ENCODE measurements around the gene CCDC200.
"Not testable (repeated sequence)": the region's sequence is repeated elsewhere in the genome, so short reads cannot be mapped to it uniquely, and the experiment has no call there.

Gene CCDC200

GRCh38 chr17:43228020-43228782, at the start of gene CCDC200:
TSS of gene CCDC200 (minus strand) at chr17:43228623. CDS start at chr17:43228554, 69 bp downstream.
- not testable (repeated sequence) for DNase-seq (ENCODE audit: low spot score)

GRCh38 chr17:43272914-43273313, 44.5 kb upstream of the CCDC200 start:
- not testable (repeated sequence) for DNase-seq (ENCODE audit: low spot score)

GRCh38 chr17:43272483-43272882, 44.1 kb upstream of the CCDC200 start:
- not testable (repeated sequence) for DNase-seq (ENCODE audit: low spot score)

GRCh38 chr17:43270552-43271504, 42.4 kb upstream of the CCDC200 start:
- DNase-seq (ENCODE audit: low spot score): not testable (repeated sequence)

- DNase-seq (ENCODE audit: low spot score): not testable (repeated sequence)
Observed at GRCh38 chr17:43246456-43246855, 18.0 kb upstream of the CCDC200 start.

- DNase-seq (ENCODE audit: low spot score): not testable (repeated sequence)
Observed at GRCh38 chr17:43240596-43241352, 12.4 kb upstream of the CCDC200 start.

- DNase-seq (ENCODE audit: low spot score): not testable (repeated sequence)
Observed at GRCh38 chr17:43239597-43239996, 11.2 kb upstream of the CCDC200 start.

- DNase-seq (ENCODE audit: low spot score): not testable (repeated sequence)
Observed at GRCh38 chr17:43233877-43234276, 5.5 kb upstream of the CCDC200 start, which contains the start of gene RNU2-1. TSS of gene RNU2-1 (minus strand) at chr17:43233977.

- DNase-seq (ENCODE audit: low spot score): not testable (repeated sequence)
Observed at GRCh38 chr17:43233263-43233662, 4.8 kb upstream of the CCDC200 start.

- not testable (repeated sequence) for DNase-seq (ENCODE audit: low spot score)
Observed at GRCh38 chr17:43232021-43232699, 3.7 kb upstream of the CCDC200 start.

GRCh38 chr17:43231205-43232020, 3.0 kb upstream of the CCDC200 start:
- not testable (repeated sequence) for DNase-seq (ENCODE audit: low spot score)

- no peak for DNase-seq (ENCODE audit: low spot score)
Observed at GRCh38 chr17:43226393-43226792, 2.0 kb downstream of the CCDC200 start.

GRCh38 chr17:43224146-43224705, 4.2 kb downstream of the CCDC200 start:
- DNase-seq (ENCODE audit: low spot score): no peak

- no peak for DNase-seq (ENCODE audit: low spot score)
Observed at GRCh38 chr17:43220511-43221125, 7.8 kb downstream of the CCDC200 start.

- no peak for DNase-seq (ENCODE audit: low spot score)
Observed at GRCh38 chr17:43219746-43220380, 8.6 kb downstream of the CCDC200 start.

GRCh38 chr17:43219001-43219400, 9.4 kb downstream of the CCDC200 start:
- DNase-seq (ENCODE audit: low spot score): no peak

GRCh38 chr17:43217614-43218087, 10.8 kb downstream of the CCDC200 start:
- DNase-seq (ENCODE audit: low spot score): no peak

- DNase-seq (ENCODE audit: low spot score): no peak
Observed at GRCh38 chr17:43216762-43217613, 11.4 kb downstream of the CCDC200 start.
